Fibroblast of lung (primary cell): Measurements from ENCODE around the gene FBLN7.

Experiments used
- CTCF ChIP-seq, 2 donors: IDR thresholded peaks in 1 of 2; conservative IDR thresholded peaks in 1 of 2; 1 replicate in 1 of 2; 2 replicates in 1 of 2; pipeline ENCODE4 v1.5.1; 2011 to 2012; ENCODE audit warnings: low read length in 2 of 2, control low read depth in 1 of 2, inconsistent platforms in 1 of 2, low read depth in 1 of 2, mild to moderate bottlenecking in 1 of 2
- EZH2 ChIP-seq: IDR thresholded peaks from 2 replicates; pipeline ENCODE4 v1.5.1; 2012; ENCODE audit warnings: low read length, control low read depth, mild to moderate bottlenecking; ENCODE audit errors: missing control alignments

GRCh38 chr2:112166806-112167499, 28.8 kb downstream of the FBLN7 start:
- TF ChIP-seq EZH2 (no peak), CTCF (conservative IDR thresholded peaks at IDR 0.05 in 1 of 2, IDR thresholded peaks at IDR 0.05 in 1 of 2; ENCODE audit: low read depth in 1 of 2, low read length in 2 of 2) (no peak)
